Panc1 (cell line): ENCODE results near the gene CYP1B1. TPM values are rescaled to one million over a fixed set of nuclear protein-coding genes. Genes with fewer than 3 reads are reported as not detected.

Experiments
- ATAC-seq: fragments of 200-7000 bp; cut with Tn5 transposase; 2 replicates; pipeline ENCODE4 v1.9.1; 2020; ENCODE audit warnings: mild to moderate bottlenecking, moderate library complexity
- Bru-seq: library from RNA; stranded (reverse); fragments of 400-500 nt; gene quantifications from one replicate; lab custom pipeline; 2021; lab: Mats Ljungman, UMichigan
- BruChase-seq, 2 experiments: library from RNA; stranded (reverse); fragments of 400-500 nt; gene quantifications; one replicate each; lab custom pipeline; 2021; lab: Mats Ljungman, UMichigan
- BruUV-seq: library from RNA; stranded (reverse); fragments of 400-500 nt; replicated peaks from 2 replicates; lab custom pipeline; 2021; lab: Mats Ljungman, UMichigan
- CTCF ChIA-PET: fragments of 300-600 bp; sonication (Branson Sonifier 250); formaldehyde crosslinking; loops from one replicate; lab custom pipeline; 2022; ENCODE audit warnings: antibody characterized with exemption; lab: Charles Lee
- POLR2A ChIA-PET: fragments of 300-600 bp; sonication (Branson Sonifier 250); formaldehyde crosslinking; loops from one replicate; lab custom pipeline; 2022; ENCODE audit warnings: antibody characterized with exemption; lab: Charles Lee
- DNase-seq: peaks from one replicate; pipeline ENCODE4 v3.0.0-alpha.2; 2010; ENCODE audit warnings: low read depth, low spot score
- H3K27ac ChIP-seq: 2 replicates; pipeline ENCODE4 v1.5.1; 2011; ENCODE audit warnings: mild to moderate bottlenecking, low read length, inconsistent platforms
- H3K27me3 ChIP-seq: fragments of 200-500 bp; sonication (Bioruptor generic); 2 replicates; pipeline ENCODE4 v1.6.0; 2014; ENCODE audit warnings: low read length, inconsistent platforms; ENCODE audit not compliant: control insufficient read depth, insufficient read depth
- H3K36me3 ChIP-seq: fragments of 200-500 bp; sonication (Bioruptor generic); 2 replicates; pipeline ENCODE4 v1.5.1; 2014; ENCODE audit warnings: inconsistent platforms, mild to moderate bottlenecking, low read length, moderate library complexity; ENCODE audit not compliant: control insufficient read depth, insufficient read depth
- H3K4me1 ChIP-seq: 2 replicates; pipeline ENCODE4 v1.5.1; 2011; ENCODE audit warnings: inconsistent platforms, mild to moderate bottlenecking, low read length, moderate library complexity; ENCODE audit not compliant: control insufficient read depth, insufficient read depth
- H3K4me3 ChIP-seq, 2 experiments: 2 replicates each; pipeline ENCODE4 v1.5.1; 2011 to 2012; ENCODE audit warnings: low read depth in 2 of 2, low read length in 2 of 2, mild to moderate bottlenecking in 2 of 2, inconsistent platforms in 1 of 2, moderate library complexity in 1 of 2
- H3K9me3 ChIP-seq: fragments of 200-500 bp; sonication (Bioruptor generic); 2 replicates; pipeline ENCODE4 v1.5.1; 2014; ENCODE audit warnings: low read depth, mild to moderate bottlenecking, inconsistent platforms, low read length, moderate library complexity; ENCODE audit not compliant: control insufficient read depth, insufficient read depth
- POLR2AphosphoS5 ChIP-seq: IDR thresholded peaks from 2 replicates; pipeline ENCODE4 v1.6.1; 2012; ENCODE audit warnings: mild to moderate bottlenecking, low read depth, low read length, moderate library complexity
- SIN3A ChIP-seq: IDR thresholded peaks from 2 replicates; pipeline ENCODE4 v1.6.1; 2012; ENCODE audit warnings: low read depth, mild to moderate bottlenecking, low read length, moderate library complexity, borderline replicate concordance; ENCODE audit not compliant: insufficient read depth
- in situ Hi-C: cut with HindIII; loops from 2 replicates; pipeline ENCODE4 v1.10.0; 2016; ENCODE audit warnings: low sequenced_read_pairs, low pct_unique_long_range_greater_than_20kb
- intact Hi-C: fragments of 100-400 bp; cut with micrococcal nuclease; formaldehyde crosslinking; loops from one replicate; pipeline ENCODE4 v1.10.0; 2022; ENCODE audit not compliant: unreplicated experiment
- long read RNA-seq: library from polyadenylated mRNA; unstranded; transcript quantifications from one replicate; pipeline ENCODE4 v2.0.0, GENCODE V29; 2021; ENCODE audit not compliant: unreplicated experiment
- polyA plus RNA-seq: library from polyadenylated mRNA; unstranded; fragments of >200 nt; gene quantifications from one replicate; pipeline ENCODE4 v1.2.1, GENCODE V29; 2012; ENCODE audit warnings: missing spikeins; ENCODE audit not compliant: insufficient read length
- total RNA-seq: library from RNA; stranded (reverse); gene quantifications from one replicate; pipeline ENCODE4 v1.2.1, GENCODE V29; 2021; ENCODE audit not compliant: unreplicated experiment
- TF ChIP-seq, protein P1 (sequence below), 2 experiments: IDR thresholded peaks; 2 replicates each; pipeline ENCODE4 v1.6.1; 2011 to 2012; ENCODE audit warnings: low read depth in 2 of 2, control low read depth in 1 of 2, low read length in 1 of 2, mild to moderate bottlenecking in 1 of 2, moderate library complexity in 1 of 2; ENCODE audit not compliant: insufficient read depth in 1 of 2
- TF ChIP-seq, protein P2 (sequence below): fragments of 450-650 bp; IDR thresholded peaks from 2 replicates; pipeline ENCODE4 v1.5.1; 2017; ENCODE audit warnings: mild to moderate bottlenecking

The CYP1B1 gene
- total RNA-seq, result 86.7 TPM
- polyA plus RNA-seq, result 142 TPM
- percentile 75 among the genes with signal in this experiment for Bru-seq, nascent RNA
- BruChase-seq, experiment 1, labeled RNA remaining after a 2-hour chase, result percentile 95 among the genes with signal in this experiment
- BruChase-seq, experiment 2, labeled RNA remaining after a 6-hour chase, result percentile 92 among the genes with signal in this experiment
- long read RNA-seq, full-length matches to known transcripts, result 269 of 380 reads
- long read RNA-seq, partial matches to known transcripts, result 66 of 380 reads
- long read RNA-seq, other reads (novel, unspliced or antisense), result 45 of 380 reads

DNA sequence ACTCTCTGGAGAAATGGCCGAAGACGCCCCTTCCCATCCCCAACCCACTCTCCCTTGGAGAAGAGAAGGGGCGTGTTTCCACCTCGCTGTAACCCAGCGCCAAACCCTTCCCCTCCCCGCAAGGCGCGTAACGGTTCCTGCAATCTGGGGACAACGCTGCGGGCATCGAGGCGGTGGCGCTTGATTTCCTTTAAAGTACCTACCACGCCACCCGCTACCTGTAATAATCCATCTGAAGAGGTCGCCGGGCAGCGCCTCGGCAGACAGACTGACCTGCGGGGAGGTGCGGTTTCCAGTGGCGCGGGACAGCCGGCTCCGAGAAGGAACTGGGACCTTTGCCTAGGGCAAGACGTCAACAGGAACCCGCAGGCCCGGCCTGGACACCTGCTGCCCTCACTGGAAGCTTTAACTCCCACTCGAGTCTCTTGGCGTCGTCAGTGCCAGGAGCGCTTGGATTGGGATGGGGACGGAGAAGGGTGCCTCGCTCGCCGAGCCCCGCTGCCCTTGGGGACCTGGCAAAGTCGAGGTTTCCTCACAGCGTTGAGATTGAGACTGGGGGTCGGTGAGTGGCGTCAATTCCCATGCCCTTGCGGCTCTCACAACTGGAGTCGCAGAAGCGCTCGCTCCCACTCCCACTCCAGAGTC, at the start of gene CYP1B1:
CYP1B1 (minus strand) TSS at position 645 of the 645 bp plus-strand sequence. CDS start 763 bp downstream, outside the sequence.
- Histone ChIP-seq H3K4me1 (peaks cover 31% of the 10 kb centered on the region), H3K9me3 (no peaks in the 10 kb centered on the region), H3K4me3 (peak within 1 kb of the TSS; percentile 58 to 77), H3K27ac (peak within 1 kb of the TSS; percentile 92), H3K27me3 (no peaks in the 10 kb centered on the region), H3K36me3 (no peaks in the 10 kb centered on the region; the same call in 1 of the 2 replicates)
- ATAC-seq, result peak; percentile 22
- in situ Hi-C loops (no loop called here), intact Hi-C loops (loop anchor here (2.0 to 5.0 kb wide), 3 partner anchors 39 to 199 kb away; no protein-coding TSS in a partner anchor)
- no peak for DNase-seq
- ChIA-PET CTCF (interaction anchor here (0.5 to 2.2 kb wide), 10 partner anchors 17 to 680 kb away, joined by 4 to 34 read pairs (median 9); no protein-coding TSS in a partner anchor), POLR2A (interaction anchor here (0.6 to 1.4 kb wide), 5 partner anchors 11 to 31 kb away, joined by 3 to 10 read pairs (median 4); no protein-coding TSS in a partner anchor)
- BruUV-seq, result TSS peak; percentile 51
- peak; percentile 96 for TF ChIP-seq POLR2AphosphoS5
- TF ChIP-seq, protein P1, sequence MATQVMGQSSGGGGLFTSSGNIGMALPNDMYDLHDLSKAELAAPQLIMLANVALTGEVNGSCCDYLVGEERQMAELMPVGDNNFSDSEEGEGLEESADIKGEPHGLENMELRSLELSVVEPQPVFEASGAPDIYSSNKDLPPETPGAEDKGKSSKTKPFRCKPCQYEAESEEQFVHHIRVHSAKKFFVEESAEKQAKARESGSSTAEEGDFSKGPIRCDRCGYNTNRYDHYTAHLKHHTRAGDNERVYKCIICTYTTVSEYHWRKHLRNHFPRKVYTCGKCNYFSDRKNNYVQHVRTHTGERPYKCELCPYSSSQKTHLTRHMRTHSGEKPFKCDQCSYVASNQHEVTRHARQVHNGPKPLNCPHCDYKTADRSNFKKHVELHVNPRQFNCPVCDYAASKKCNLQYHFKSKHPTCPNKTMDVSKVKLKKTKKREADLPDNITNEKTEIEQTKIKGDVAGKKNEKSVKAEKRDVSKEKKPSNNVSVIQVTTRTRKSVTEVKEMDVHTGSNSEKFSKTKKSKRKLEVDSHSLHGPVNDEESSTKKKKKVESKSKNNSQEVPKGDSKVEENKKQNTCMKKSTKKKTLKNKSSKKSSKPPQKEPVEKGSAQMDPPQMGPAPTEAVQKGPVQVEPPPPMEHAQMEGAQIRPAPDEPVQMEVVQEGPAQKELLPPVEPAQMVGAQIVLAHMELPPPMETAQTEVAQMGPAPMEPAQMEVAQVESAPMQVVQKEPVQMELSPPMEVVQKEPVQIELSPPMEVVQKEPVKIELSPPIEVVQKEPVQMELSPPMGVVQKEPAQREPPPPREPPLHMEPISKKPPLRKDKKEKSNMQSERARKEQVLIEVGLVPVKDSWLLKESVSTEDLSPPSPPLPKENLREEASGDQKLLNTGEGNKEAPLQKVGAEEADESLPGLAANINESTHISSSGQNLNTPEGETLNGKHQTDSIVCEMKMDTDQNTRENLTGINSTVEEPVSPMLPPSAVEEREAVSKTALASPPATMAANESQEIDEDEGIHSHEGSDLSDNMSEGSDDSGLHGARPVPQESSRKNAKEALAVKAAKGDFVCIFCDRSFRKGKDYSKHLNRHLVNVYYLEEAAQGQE (IDR thresholded peaks at IDR 0.05; ENCODE audit: insufficient read depth in 1 of 2, low read depth in 2 of 2, low read length in 1 of 2), result no peak

DNA sequence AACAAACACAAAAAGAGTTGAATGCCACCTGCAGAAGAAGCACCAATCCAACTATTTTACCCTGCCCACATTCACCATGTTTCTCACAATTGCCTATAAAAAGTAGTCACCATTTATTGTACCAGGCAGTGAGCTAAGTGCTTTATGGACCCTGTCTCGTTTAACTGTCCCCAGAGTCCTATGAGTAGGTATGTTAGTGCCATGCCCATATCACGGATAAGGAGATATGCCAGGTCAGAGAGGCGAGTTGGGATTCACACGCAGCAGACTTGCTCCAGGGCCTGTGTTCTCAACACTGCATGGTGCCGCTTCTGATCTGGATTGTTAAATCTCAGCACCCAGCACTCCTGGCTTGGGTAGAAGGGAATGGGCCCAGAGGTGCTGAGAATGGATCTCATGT, 49.1 kb upstream of the CYP1B1 start:
- intact Hi-C loops (no loop called here), in situ Hi-C loops (no loop called here)
- H3K27me3 ChIP-seq, result no peaks in the 10 kb centered on the region
- no TSS peak for BruUV-seq
- H3K27ac ChIP-seq, result no peak overlapping the region
- ChIA-PET POLR2A (no interaction called here), CTCF (no interaction called here)
- no peaks in the 10 kb centered on the region; the same call in 1 of the 2 replicates for H3K9me3 ChIP-seq
- no peaks in the 10 kb centered on the region for H3K36me3 ChIP-seq
- ATAC-seq (no peak), DNase-seq (no peak)
- no peaks in the 10 kb centered on the region for H3K4me1 ChIP-seq
- H3K4me3 ChIP-seq, result no peak overlapping the region
- TF ChIP-seq SIN3A, result no peak
- TF ChIP-seq, protein P2, sequence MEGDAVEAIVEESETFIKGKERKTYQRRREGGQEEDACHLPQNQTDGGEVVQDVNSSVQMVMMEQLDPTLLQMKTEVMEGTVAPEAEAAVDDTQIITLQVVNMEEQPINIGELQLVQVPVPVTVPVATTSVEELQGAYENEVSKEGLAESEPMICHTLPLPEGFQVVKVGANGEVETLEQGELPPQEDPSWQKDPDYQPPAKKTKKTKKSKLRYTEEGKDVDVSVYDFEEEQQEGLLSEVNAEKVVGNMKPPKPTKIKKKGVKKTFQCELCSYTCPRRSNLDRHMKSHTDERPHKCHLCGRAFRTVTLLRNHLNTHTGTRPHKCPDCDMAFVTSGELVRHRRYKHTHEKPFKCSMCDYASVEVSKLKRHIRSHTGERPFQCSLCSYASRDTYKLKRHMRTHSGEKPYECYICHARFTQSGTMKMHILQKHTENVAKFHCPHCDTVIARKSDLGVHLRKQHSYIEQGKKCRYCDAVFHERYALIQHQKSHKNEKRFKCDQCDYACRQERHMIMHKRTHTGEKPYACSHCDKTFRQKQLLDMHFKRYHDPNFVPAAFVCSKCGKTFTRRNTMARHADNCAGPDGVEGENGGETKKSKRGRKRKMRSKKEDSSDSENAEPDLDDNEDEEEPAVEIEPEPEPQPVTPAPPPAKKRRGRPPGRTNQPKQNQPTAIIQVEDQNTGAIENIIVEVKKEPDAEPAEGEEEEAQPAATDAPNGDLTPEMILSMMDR, result no peak
- TF ChIP-seq POLR2AphosphoS5, result no peak
